GM04503 (cell line): ENCODE measurements around the gene CADPS.

Experiments
- DNase-seq: peaks from one replicate; pipeline ENCODE4 v3.0.0-alpha.2; 2012; ENCODE audit warnings: low read depth

CADPS gene

GRCh38 chr3:62874711-62875557, at the start of gene CADPS:
CADPS (minus strand) TSS chr3:62875416; CDS start chr3:62875029, 387 bp downstream.
- no peak for DNase-seq

- DNase-seq, result no peak
Measured at GRCh38 chr3:62923066-62923465, 47.9 kb upstream of the CADPS start.

GRCh38 chr3:62922326-62922725, 47.1 kb upstream of the CADPS start:
- DNase-seq, result no peak

GRCh38 chr3:62920466-62920784, 45.2 kb upstream of the CADPS start:
- DNase-seq, result no peak

- no peak for DNase-seq
Measured at GRCh38 chr3:62919784-62920465, 44.7 kb upstream of the CADPS start.

- DNase-seq, result no peak
Measured at GRCh38 chr3:62918777-62919176, 43.6 kb upstream of the CADPS start.

- no peak for DNase-seq
Measured at GRCh38 chr3:62918131-62918530, 42.9 kb upstream of the CADPS start.

- no peak for DNase-seq
Measured at GRCh38 chr3:62911526-62911925, 36.3 kb upstream of the CADPS start.

GRCh38 chr3:62905331-62905730, 30.1 kb upstream of the CADPS start:
- no peak for DNase-seq

- no peak for DNase-seq
Measured at GRCh38 chr3:62898530-62899496, 23.6 kb upstream of the CADPS start.

- DNase-seq, result no peak
Measured at GRCh38 chr3:62895901-62896300, 20.7 kb upstream of the CADPS start.

- DNase-seq, result no peak
Measured at GRCh38 chr3:62892951-62893350, 17.7 kb upstream of the CADPS start.

- no peak for DNase-seq
Measured at GRCh38 chr3:62892045-62892444, 16.8 kb upstream of the CADPS start.

GRCh38 chr3:62888778-62889177, 13.6 kb upstream of the CADPS start:
- no peak for DNase-seq

GRCh38 chr3:62888180-62888579, 13.0 kb upstream of the CADPS start:
- DNase-seq, result no peak

GRCh38 chr3:62885136-62885535, 9.9 kb upstream of the CADPS start:
- DNase-seq, result no peak

- DNase-seq, result no peak
Measured at GRCh38 chr3:62884096-62884870, 9.1 kb upstream of the CADPS start.

GRCh38 chr3:62882676-62883200, 7.5 kb upstream of the CADPS start:
- no peak for DNase-seq

- DNase-seq, result no peak
Measured at GRCh38 chr3:62876064-62876463, 848 bp upstream of the CADPS start.

GRCh38 chr3:62875558-62876002, 364 bp upstream of the CADPS start:
- DNase-seq, result no peak
